Stomach (tissue), 4 donors: ENCODE results near the gene IGHMBP2.

Experiments used
- CTCF ChIP-seq, 7 experiments: fragments of 450-650 bp in 4 of 7; fragments of 200-600 bp in 3 of 7; sonication (generic) in 3 of 7; IDR thresholded peaks; one replicate each; pipeline ENCODE4 v1.5.1; 2016 to 2019; ENCODE audit warnings: antibody characterized with exemption in 7 of 7, control low read depth in 2 of 7, mild to moderate bottlenecking in 1 of 7
- POLR2A ChIP-seq, 4 donors: fragments of 450-650 bp; IDR thresholded peaks; one replicate each; pipeline ENCODE4 v1.6.1; 2016; ENCODE audit warnings: antibody characterized with exemption in 4 of 4, control low read depth in 2 of 4, mild to moderate bottlenecking in 1 of 4, moderate library complexity in 1 of 4
- POLR2AphosphoS5 ChIP-seq, 3 donors: sonication (generic); formaldehyde crosslinking; IDR thresholded peaks; one replicate each; pipeline ENCODE4 v1.6.1; 2016; ENCODE audit warnings: antibody characterized with exemption in 3 of 3

GRCh38 chr11:68936358-68936636 is 32.6 kb downstream of the IGHMBP2 start:
- TF ChIP-seq CTCF (IDR thresholded peaks at IDR 0.05): no peak
- TF ChIP-seq POLR2AphosphoS5 (IDR thresholded peaks at IDR 0.05): no peak
- no peak for TF ChIP-seq POLR2A (IDR thresholded peaks at IDR 0.05)
